ENCODE measurements around the gene VIM. TPM values are rescaled to one million over a fixed set of nuclear protein-coding genes. Genes with fewer than 3 reads are reported as not detected.

The VIM gene
- total and polyA plus RNA-seq, 5 experiments from 2014 or later, result 295 to 621 (median 479) TPM

GRCh38 chr10:17235136-17235535, 7.1 kb downstream of the VIM start:
- POLR2A ChIA-PET, result interaction anchor here (1.6 kb wide), 1 partner anchor 21 kb away, joined by 3 read pairs; no protein-coding TSS in a partner anchor
- DNase-seq (no peak), ATAC-seq (no peak)
- Mint-ChIP-seq H3K4me3 (peak overlapping the region in 3 of 10 donors; percentile 7 to 61 (median 48)), H3K27ac (peak overlapping the region in 8 of 10 donors; percentile 63 to 91 (median 84)), H3K36me3 (peaks cover 10 to 83% (median 42%) of the 10 kb centered on the region in 3 donors), H3K9me3 (no peaks in the 10 kb centered on the region), H3K4me1 (peaks cover 16 to 53% (median 48%) of the 10 kb centered on the region in 4 donors), H3K27me3 (no peaks in the 10 kb centered on the region)

GRCh38 chr10:17236468-17237148, 8.6 kb downstream of the VIM start:
- H3K9me3 Mint-ChIP-seq, result no peaks in the 10 kb centered on the region
- POLR2A ChIA-PET, result no interaction called here
- H3K4me3 Mint-ChIP-seq, result peak overlapping the region in 1 of 10 donors; percentile 2
- H3K36me3 Mint-ChIP-seq, result peaks cover 4 to 70% (median 34%) of the 10 kb centered on the region in 3 donors
- no peak for ATAC-seq
- peak overlapping the region in 9 of 10 donors; percentile 22 to 90 (median 65) for H3K27ac Mint-ChIP-seq
- H3K27me3 Mint-ChIP-seq, result no peaks in the 10 kb centered on the region
- peaks cover 10 to 48% (median 40%) of the 10 kb centered on the region in 4 donors for H3K4me1 Mint-ChIP-seq
- DNase-seq, result no peak

DNA sequence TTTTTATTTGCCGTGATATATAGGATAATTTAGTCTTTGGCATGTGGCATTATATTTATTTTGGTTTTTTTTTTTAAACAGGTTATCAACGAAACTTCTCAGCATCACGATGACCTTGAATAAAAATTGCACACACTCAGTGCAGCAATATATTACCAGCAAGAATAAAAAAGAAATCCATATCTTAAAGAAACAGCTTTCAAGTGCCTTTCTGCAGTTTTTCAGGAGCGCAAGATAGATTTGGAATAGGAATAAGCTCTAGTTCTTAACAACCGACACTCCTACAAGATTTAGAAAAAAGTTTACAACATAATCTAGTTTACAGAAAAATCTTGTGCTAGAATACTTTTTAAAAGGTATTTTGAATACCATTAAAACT, 9.1 kb downstream of the VIM start:
- no peak for ATAC-seq
- peaks cover 4 to 65% (median 31%) of the 10 kb centered on the region in 3 donors for H3K36me3 Mint-ChIP-seq
- no peaks in the 10 kb centered on the region for H3K9me3 Mint-ChIP-seq
- H3K4me1 Mint-ChIP-seq, result peaks cover 15 to 48% (median 42%) of the 10 kb centered on the region in 4 donors
- no peaks in the 10 kb centered on the region for H3K27me3 Mint-ChIP-seq
- no peak overlapping the region for H3K4me3 Mint-ChIP-seq
- H3K27ac Mint-ChIP-seq, result peak overlapping the region in 2 of 10 donors; percentile 39 to 90
- DNase-seq, result no peak
- POLR2A ChIA-PET, result no interaction called here

DNA sequence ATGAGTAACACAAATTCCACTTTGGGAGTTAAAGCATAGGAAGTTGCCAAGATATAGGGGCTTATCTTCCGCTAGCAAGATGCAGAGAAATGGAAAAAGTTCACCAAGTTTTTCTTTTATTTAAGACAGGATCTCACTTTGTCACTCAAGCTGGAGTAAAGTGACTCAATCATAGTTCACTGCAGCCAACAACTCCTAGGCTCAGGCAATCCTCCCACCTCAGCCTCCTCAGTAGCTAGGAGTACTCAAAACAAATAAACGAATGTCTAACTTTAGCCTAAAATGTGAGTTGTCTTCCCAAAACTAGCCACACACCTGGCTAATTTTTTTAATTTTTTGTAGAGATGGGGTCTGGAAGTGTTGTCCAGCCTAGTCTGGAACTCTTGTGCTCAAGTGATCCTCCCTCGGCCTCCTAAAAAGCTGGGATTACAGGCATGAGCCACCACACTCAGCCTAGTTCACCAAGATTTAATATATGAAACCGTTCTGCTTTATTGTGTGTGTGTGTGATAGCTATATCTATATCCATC, 9.9 kb downstream of the VIM start:
- ATAC-seq (peak in 1 of 2 donors; percentile 12), DNase-seq (no peak)
- peak overlapping the region in 9 of 10 donors; percentile 3 to 91 (median 34) for H3K27ac Mint-ChIP-seq
- H3K9me3 Mint-ChIP-seq, result no peaks in the 10 kb centered on the region
- H3K36me3 Mint-ChIP-seq, result peaks cover 4 to 58% (median 28%) of the 10 kb centered on the region in 3 donors
- peaks cover 15 to 47% (median 41%) of the 10 kb centered on the region in 4 donors for H3K4me1 Mint-ChIP-seq
- H3K4me3 Mint-ChIP-seq, result no peak overlapping the region
- no peaks in the 10 kb centered on the region for H3K27me3 Mint-ChIP-seq
- POLR2A ChIA-PET, result interaction anchor here (1.0 kb wide), 1 partner anchor 8 kb away, joined by 4 read pairs; no protein-coding TSS in a partner anchor

GRCh38 chr10:17238445-17239291, 10.6 kb downstream of the VIM start:
- Mint-ChIP-seq H3K9me3 (no peaks in the 10 kb centered on the region), H3K27ac (peak overlapping the region; percentile 11 to 91 (median 70)), H3K4me3 (no peak overlapping the region), H3K4me1 (peaks cover 12 to 44% (median 38%) of the 10 kb centered on the region in 4 donors), H3K27me3 (no peaks in the 10 kb centered on the region), H3K36me3 (peaks cover 4 to 52% (median 24%) of the 10 kb centered on the region in 3 donors)
- DNase-seq, result no peak
- POLR2A ChIA-PET, result interaction anchor here (1.0 kb wide), 1 partner anchor 9 kb away, joined by 4 read pairs; no protein-coding TSS in a partner anchor
- peak; percentile 18 to 26 for ATAC-seq

GRCh38 chr10:17239345-17240085, 11.5 kb downstream of the VIM start:
- ATAC-seq, result peak in 1 of 2 donors; percentile 2
- Mint-ChIP-seq H3K36me3 (peaks cover under 1 to 43% (median 21%) of the 10 kb centered on the region in 3 donors), H3K27me3 (no peaks in the 10 kb centered on the region), H3K27ac (peak overlapping the region; percentile 24 to 91 (median 83)), H3K4me1 (peaks cover 10 to 36% (median 32%) of the 10 kb centered on the region in 4 donors), H3K9me3 (no peaks in the 10 kb centered on the region), H3K4me3 (no peak overlapping the region)
- DNase-seq, result no peak
- POLR2A ChIA-PET, result interaction anchor here (0.9 to 1.2 kb wide), 2 partner anchors 10 to 33 kb away, joined by 3 read pairs; no protein-coding TSS in a partner anchor

GRCh38 chr10:17240096-17240495, 12.1 kb downstream of the VIM start:
- no peak for DNase-seq
- Mint-ChIP-seq H3K36me3 (peaks cover 0 to 37% (median 15%) of the 10 kb centered on the region in 3 donors), H3K4me1 (peaks cover 10 to 31% (median 27%) of the 10 kb centered on the region in 4 donors), H3K27me3 (no peaks in the 10 kb centered on the region), H3K27ac (peak overlapping the region; percentile 3 to 91 (median 54)), H3K4me3 (no peak overlapping the region), H3K9me3 (no peaks in the 10 kb centered on the region)
- ATAC-seq, result peak in 1 of 2 donors; percentile 3
- POLR2A ChIA-PET, result interaction anchor here (0.9 to 1.2 kb wide), 2 partner anchors 11 to 34 kb away, joined by 3 read pairs; no protein-coding TSS in a partner anchor

- POLR2A ChIA-PET, result interaction anchor here (0.9 to 1.2 kb wide), 2 partner anchors 11 to 34 kb away, joined by 3 read pairs; no protein-coding TSS in a partner anchor
- no peak overlapping the region for H3K4me3 Mint-ChIP-seq
- peak overlapping the region in 8 of 10 donors; percentile 44 to 91 (median 70) for H3K27ac Mint-ChIP-seq
- peaks cover 0 to 32% (median 10%) of the 10 kb centered on the region in 3 donors for H3K36me3 Mint-ChIP-seq
- H3K4me1 Mint-ChIP-seq, result peaks cover 8 to 27% (median 21%) of the 10 kb centered on the region in 4 donors
- DNase-seq, result no peak
- ATAC-seq, result no peak
- no peaks in the 10 kb centered on the region for H3K9me3 Mint-ChIP-seq
- no peaks in the 10 kb centered on the region for H3K27me3 Mint-ChIP-seq
Measured at GRCh38 chr10:17240616-17241015, 12.6 kb downstream of the VIM start.

DNA sequence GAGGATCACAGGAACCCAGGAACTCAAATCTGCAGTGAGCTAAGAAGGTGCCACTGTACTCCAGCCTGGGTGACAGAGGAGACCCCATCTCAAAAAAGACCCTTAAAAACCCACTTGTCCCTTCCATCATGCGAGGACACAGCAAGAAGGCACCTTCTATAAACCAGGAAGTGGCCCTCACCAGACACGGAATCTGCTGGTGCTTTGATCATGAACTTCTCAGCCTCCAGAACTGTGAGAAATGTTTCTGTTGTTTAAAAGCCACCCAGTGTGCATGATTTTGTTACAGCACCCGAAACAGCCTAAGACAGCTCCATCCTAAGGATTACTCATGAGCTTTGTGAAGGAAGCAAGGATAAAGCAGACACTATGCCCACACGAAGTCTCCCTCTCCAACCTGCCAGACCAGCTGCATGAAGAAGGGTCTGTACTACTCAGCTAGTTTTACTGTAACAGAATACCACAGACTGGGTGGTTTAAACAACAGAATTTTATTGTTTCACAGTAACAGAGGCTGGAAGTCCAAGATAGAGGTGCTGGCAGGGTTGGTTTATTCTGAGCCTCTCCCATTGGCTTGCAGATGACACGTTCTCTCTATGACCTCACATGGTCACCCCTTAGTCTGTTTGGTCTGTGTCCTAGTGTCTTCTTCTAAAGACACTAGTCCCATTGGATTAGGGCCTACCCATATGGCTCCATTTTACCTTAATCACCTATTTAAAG, 13.7 kb downstream of the VIM start:
- ATAC-seq (peak; percentile 39 to 69), DNase-seq (peak in 3 of 10 donors; percentile 17 to 29 (median 26))
- Mint-ChIP-seq H3K27me3 (no peaks in the 10 kb centered on the region), H3K36me3 (peaks cover 4 to 21% (median 5%) of the 10 kb centered on the region in 3 donors), H3K9me3 (peaks cover 0 to 4% (median 0%) of the 10 kb centered on the region in 9 donors), H3K4me3 (peak overlapping the region in 5 of 10 donors; percentile 19 to 52 (median 26)), H3K27ac (peak overlapping the region; percentile 73 to 93 (median 86)), H3K4me1 (peaks cover 5 to 25% (median 12%) of the 10 kb centered on the region in 4 donors)
- POLR2A ChIA-PET, result interaction anchor here (1.4 to 2.3 kb wide), 2 partner anchors 12 to 15 kb away, joined by 5 to 13 read pairs; partner anchors contain the start of gene VIM

DNA sequence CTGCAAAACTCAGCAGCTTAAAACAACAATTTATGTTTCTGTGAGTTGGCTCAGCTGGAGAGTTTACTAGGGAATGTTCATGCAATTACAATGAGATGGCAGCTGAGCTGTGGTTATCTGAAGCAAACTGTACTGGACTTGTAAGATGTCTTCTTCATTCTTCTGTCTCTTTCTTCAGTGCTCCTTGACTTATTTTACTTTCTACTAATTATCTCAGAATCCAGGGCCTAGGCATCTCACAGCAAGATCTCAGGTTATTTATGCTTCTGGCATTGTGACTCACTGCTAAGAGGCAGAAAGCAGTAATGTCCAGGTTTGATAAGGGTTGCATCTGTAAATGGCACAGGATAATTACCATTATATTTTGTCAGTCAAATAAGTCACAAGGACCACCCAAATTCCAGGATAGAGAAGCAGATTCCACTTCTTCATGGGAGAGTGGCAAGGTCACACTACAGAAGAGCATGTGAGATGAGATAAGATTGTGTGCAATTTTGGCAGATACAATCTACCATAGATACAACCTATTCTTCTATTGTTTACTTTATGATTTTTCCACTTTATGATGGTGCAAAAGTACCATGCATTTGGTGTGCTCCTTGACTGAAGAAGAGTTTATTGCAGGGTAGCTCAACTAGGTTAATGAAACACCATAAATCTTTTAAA, 16.8 kb downstream of the VIM start:
- H3K27ac Mint-ChIP-seq, result no peak overlapping the region
- H3K4me1 Mint-ChIP-seq, result peaks cover 5 to 23% (median 12%) of the 10 kb centered on the region in 4 donors
- no peaks in the 10 kb centered on the region for H3K27me3 Mint-ChIP-seq
- ATAC-seq, result no peak
- peaks cover 0 to 7% (median 5%) of the 10 kb centered on the region in 3 donors for H3K36me3 Mint-ChIP-seq
- POLR2A ChIA-PET, result interaction anchor here (0.6 kb wide), 1 partner anchor 15 kb away, joined by 3 read pairs; no protein-coding TSS in a partner anchor
- no peak overlapping the region for H3K4me3 Mint-ChIP-seq
- peaks cover 0 to 4% (median 0%) of the 10 kb centered on the region in 9 donors for H3K9me3 Mint-ChIP-seq
- DNase-seq, result no peak
